Bone marrow (tissue), 2 donors: ENCODE data around the gene KBTBD8.

Source experiments
- DNase-seq, 2 donors: peaks; one replicate each; lab custom pipeline; 2025; lab: John Stamatoyannopoulos, UW

KBTBD8 gene

GRCh38 chr3:66998904-66999235, 763 bp downstream of the KBTBD8 start:
- DNase-seq, result peak in 1 of 2 donors; percentile 31

- DNase-seq, result peak in 1 of 2 donors; percentile 76
Measured at GRCh38 chr3:67000009-67000408, 1.9 kb downstream of the KBTBD8 start.

GRCh38 chr3:67001086-67001861, 3.2 kb downstream of the KBTBD8 start:
- no peak for DNase-seq

- no peak for DNase-seq
Measured at GRCh38 chr3:67005974-67006373, 7.9 kb downstream of the KBTBD8 start.

- no peak for DNase-seq
Measured at GRCh38 chr3:67006460-67006859, 8.4 kb downstream of the KBTBD8 start.

- DNase-seq, result no peak
Measured at GRCh38 chr3:67008388-67008787, 10.3 kb downstream of the KBTBD8 start.

- DNase-seq, result no peak
Measured at GRCh38 chr3:67009716-67010115, 11.6 kb downstream of the KBTBD8 start.

GRCh38 chr3:67011414-67012131, 13.5 kb downstream of the KBTBD8 start:
- no peak for DNase-seq

GRCh38 chr3:67012564-67012963, 14.5 kb downstream of the KBTBD8 start:
- no peak for DNase-seq

GRCh38 chr3:67015702-67016484, 17.8 kb downstream of the KBTBD8 start:
- no peak for DNase-seq

GRCh38 chr3:67016522-67017080, 18.5 kb downstream of the KBTBD8 start:
- DNase-seq, result no peak

GRCh38 chr3:67017211-67017610, 19.1 kb downstream of the KBTBD8 start:
- DNase-seq, result no peak

GRCh38 chr3:67018105-67018788, 20.1 kb downstream of the KBTBD8 start:
- no peak for DNase-seq

- DNase-seq, result no peak
Measured at GRCh38 chr3:67018789-67019526, 20.9 kb downstream of the KBTBD8 start.

- DNase-seq, result no peak
Measured at GRCh38 chr3:67028001-67028784, 30.1 kb downstream of the KBTBD8 start.

GRCh38 chr3:67030785-67031740, 33.0 kb downstream of the KBTBD8 start:
- DNase-seq, result peak in 1 of 2 donors; percentile 21

GRCh38 chr3:67031986-67032385, 33.9 kb downstream of the KBTBD8 start:
- DNase-seq, result no peak

- DNase-seq, result no peak
Measured at GRCh38 chr3:67033079-67033478, 35.0 kb downstream of the KBTBD8 start.

GRCh38 chr3:67034371-67034770, 36.3 kb downstream of the KBTBD8 start:
- no peak for DNase-seq
